IMR-90 (cell line): ENCODE measurements around the gene TACC2. TPM values are rescaled to one million over a fixed set of nuclear protein-coding genes. Genes with fewer than 3 reads are reported as not detected.

Experiments
- ATAC-seq: fragments of 200-7000 bp; cut with Tn5 transposase; 2 replicates; pipeline ENCODE4 v1.9.1; 2020; ENCODE audit warnings: low read depth, mild to moderate bottlenecking, moderate library complexity
- BruUV-seq: library from RNA; stranded (reverse); fragments of 400-500 nt; replicated peaks from 2 replicates; lab custom pipeline; 2021; lab: Mats Ljungman, UMichigan
- CTCF ChIA-PET: fragments of 300-600 bp; formaldehyde crosslinking; extraction: SDS; loops from one replicate; lab custom pipeline; 2021; ENCODE audit warnings: antibody characterized with exemption; lab: Yijun Ruan, JAX
- POLR2A ChIA-PET: fragments of 300-600 bp; sonication (Branson Sonifier 250); formaldehyde crosslinking; loops from one replicate; lab custom pipeline; 2022; ENCODE audit warnings: antibody characterized with exemption; ENCODE audit not compliant: unreplicated experiment; lab: Charles Lee
- DNase-seq: peaks from one replicate; pipeline ENCODE4 v3.0.0; 2013
- H2AFZ ChIP-seq: replicated peaks from 2 replicates; pipeline ENCODE3; 2013; ENCODE audit warnings: low read length, mild to moderate bottlenecking; ENCODE audit not compliant: poor library complexity
- H2AK5ac ChIP-seq: 2 replicates; pipeline ENCODE4 v1.6.1; 2013; ENCODE audit warnings: low read depth, low read length, inconsistent platforms
- H2AK9ac ChIP-seq: replicated peaks from 2 replicates; pipeline ENCODE3; 2013; ENCODE audit warnings: mild to moderate bottlenecking, low read depth, low read length, moderate library complexity; ENCODE audit not compliant: poor library complexity
- H2BK120ac ChIP-seq: 2 replicates; pipeline ENCODE4 v1.6.1; 2013; ENCODE audit warnings: low read depth, low read length, inconsistent platforms
- H2BK15ac ChIP-seq: 3 replicates; pipeline ENCODE4 v1.6.1; 2013; ENCODE audit warnings: low read depth, low read length, inconsistent platforms
- H2BK20ac ChIP-seq: 2 replicates; pipeline ENCODE4 v1.6.1; 2013; ENCODE audit warnings: low read depth, mild to moderate bottlenecking, inconsistent platforms, low read length, moderate library complexity
- H2BK5ac ChIP-seq: 2 replicates; pipeline ENCODE4 v1.6.1; 2013; ENCODE audit warnings: mild to moderate bottlenecking, low read depth, low read length, inconsistent platforms; ENCODE audit not compliant: poor library complexity, severe bottlenecking
- H3K14ac ChIP-seq: replicated peaks from 2 replicates; pipeline ENCODE4 v1.6.1; 2013; ENCODE audit warnings: low read depth, low read length, inconsistent platforms
- H3K18ac ChIP-seq: 2 replicates; pipeline ENCODE4 v1.6.1; 2013; ENCODE audit warnings: low read depth, low read length, control low read depth
- H3K23ac ChIP-seq: 2 replicates; pipeline ENCODE4 v1.6.1; 2013; ENCODE audit warnings: low read depth, low read length, inconsistent platforms
- H3K27ac ChIP-seq: 2 replicates; pipeline ENCODE4 v1.5.1; 2013; ENCODE audit warnings: mild to moderate bottlenecking, control low read depth, low read length; ENCODE audit not compliant: insufficient read depth
- H3K27me3 ChIP-seq: 2 replicates; pipeline ENCODE4 v1.6.1; 2013; ENCODE audit warnings: low read length; ENCODE audit not compliant: control insufficient read depth, insufficient read depth
- H3K36me3 ChIP-seq: 2 replicates; pipeline ENCODE4 v1.6.1; 2013; ENCODE audit warnings: low read length, mixed read lengths; ENCODE audit not compliant: control insufficient read depth, insufficient read depth
- H3K4ac ChIP-seq: 2 replicates; pipeline ENCODE4 v1.6.1; 2013; ENCODE audit warnings: low read depth, low read length, inconsistent platforms
- H3K4me1 ChIP-seq: 2 replicates; pipeline ENCODE4 v1.6.1; 2013; ENCODE audit warnings: low read length, mixed read lengths; ENCODE audit not compliant: control insufficient read depth, insufficient read depth
- H3K4me2 ChIP-seq: 2 replicates; pipeline ENCODE4 v1.6.1; 2013; ENCODE audit warnings: low read depth, mild to moderate bottlenecking, control low read depth, low read length, moderate library complexity
- H3K4me3 ChIP-seq: 2 replicates; pipeline ENCODE4 v1.5.1; 2013; ENCODE audit warnings: low read depth, mild to moderate bottlenecking, control low read depth, low read length, moderate library complexity; ENCODE audit not compliant: insufficient read depth
- H3K56ac ChIP-seq: 2 replicates; pipeline ENCODE4 v1.6.1; 2013; ENCODE audit warnings: low read length, inconsistent platforms; ENCODE audit not compliant: insufficient read depth; ENCODE audit errors: extremely low read depth
- H3K79me1 ChIP-seq, 2 experiments: 2 replicates each; pipeline ENCODE4 v1.6.1; 2013; ENCODE audit warnings: low read length in 2 of 2, inconsistent platforms in 1 of 2, low read depth in 1 of 2
- H3K9ac ChIP-seq: 2 replicates; pipeline ENCODE4 v1.6.1; 2013; ENCODE audit warnings: low read depth, low read length, control low read depth
- H3K9me1 ChIP-seq: 2 replicates; pipeline ENCODE4 v1.6.1; 2013; ENCODE audit warnings: low read length, inconsistent platforms; ENCODE audit not compliant: insufficient read depth
- H3K9me3 ChIP-seq: 2 replicates; pipeline ENCODE4 v1.6.1; 2013; ENCODE audit warnings: low read length; ENCODE audit not compliant: control insufficient read depth, insufficient read depth
- H4K20me1 ChIP-seq: 2 replicates; pipeline ENCODE4 v1.6.1; 2013; ENCODE audit warnings: low read length, inconsistent platforms; ENCODE audit not compliant: insufficient read depth
- H4K5ac ChIP-seq: 2 replicates; pipeline ENCODE4 v1.6.1; 2013; ENCODE audit warnings: mild to moderate bottlenecking, low read depth, low read length, control low read depth
- H4K8ac ChIP-seq, 2 experiments: 2 replicates each; pipeline ENCODE4 v1.6.1; 2013; ENCODE audit warnings: low read depth in 2 of 2, low read length in 2 of 2, control low read depth in 1 of 2, inconsistent platforms in 1 of 2
- H4K91ac ChIP-seq: 2 replicates; pipeline ENCODE4 v1.6.1; 2013; ENCODE audit warnings: low read depth, low read length, inconsistent platforms; ENCODE audit not compliant: insufficient read depth
- BHLHE40 ChIP-seq: fragments of 150-350 bp; IDR thresholded peaks from 2 replicates; pipeline ENCODE4 v1.6.1; 2016; ENCODE audit warnings: mild to moderate bottlenecking, low read depth, low read length
- CEBPB ChIP-seq: IDR thresholded peaks from 2 replicates; pipeline ENCODE4 v1.6.1; 2012; ENCODE audit warnings: low read depth, low read length, improper control_type of control experiment
- CHD1 ChIP-seq: IDR thresholded peaks from 2 replicates; pipeline ENCODE4 v1.6.1; 2012; ENCODE audit warnings: low read depth, low read length, improper control_type of control experiment
- FOS ChIP-seq: fragments of 150-350 bp; IDR thresholded peaks from 2 replicates; pipeline ENCODE4 v1.6.1; 2016; ENCODE audit warnings: low read depth, low read length
- MAFK ChIP-seq: IDR thresholded peaks from 2 replicates; pipeline ENCODE4 v1.6.1; 2012; ENCODE audit warnings: low read depth, low read length, improper control_type of control experiment
- MAZ ChIP-seq: IDR thresholded peaks from 2 replicates; pipeline ENCODE4 v1.6.1; 2012; ENCODE audit warnings: low read depth, mild to moderate bottlenecking, low read length, improper control_type of control experiment, moderate library complexity, borderline replicate concordance
- MXI1 ChIP-seq: IDR thresholded peaks from 2 replicates; pipeline ENCODE4 v1.6.1; 2012; ENCODE audit warnings: low read depth, mild to moderate bottlenecking, low read length, moderate library complexity, borderline replicate concordance
- NFE2L2 ChIP-seq: fragments of 150-350 bp; IDR thresholded peaks from 2 replicates; pipeline ENCODE4 v1.6.1; 2016; ENCODE audit warnings: low read depth, mild to moderate bottlenecking, low read length
- POLR2A ChIP-seq: IDR thresholded peaks from 2 replicates; pipeline ENCODE4 v1.6.1; 2012; ENCODE audit warnings: mild to moderate bottlenecking, low read depth, low read length
- RAD21 ChIP-seq: IDR thresholded peaks from 2 replicates; pipeline ENCODE4 v1.6.1; 2012; ENCODE audit warnings: low read length, improper control_type of control experiment
- RCOR1 ChIP-seq: IDR thresholded peaks from 2 replicates; pipeline ENCODE4 v1.6.1; 2012; ENCODE audit warnings: mild to moderate bottlenecking, low read length, improper control_type of control experiment; ENCODE audit not compliant: insufficient replicate concordance
- RFX5 ChIP-seq: IDR thresholded peaks from 2 replicates; pipeline ENCODE4 v1.8.0; 2012; ENCODE audit warnings: low read depth, mild to moderate bottlenecking, low read length, moderate library complexity
- SMC3 ChIP-seq: fragments of 150-350 bp; IDR thresholded peaks from 2 replicates; pipeline ENCODE4 v1.6.1; 2016; ENCODE audit warnings: low read depth, mild to moderate bottlenecking, antibody characterized with exemption, low read length, moderate library complexity
- WGBS, 2 experiments: methylation state at CpG; one replicate each; pipeline versions ENCODE4 v1.1.5 to v1.1.7; 2013; ENCODE audit warnings: missing lambda C conversion rate in 2 of 2; ENCODE audit not compliant: insufficient read length in 1 of 2; ENCODE audit errors: extremely low coverage in 2 of 2; 5-methylcytosine and 5-hydroxymethylcytosine counted together
- dilution Hi-C: fragments of 300-500 bp; cut with HindIII; formaldehyde crosslinking; loops from one replicate; pipeline ENCODE4 v1.14.3; 2018; ENCODE audit warnings: low sequenced_read_pairs; ENCODE audit not compliant: unreplicated experiment
- in situ Hi-C: fragments of 300-500 bp; cut with MboI; formaldehyde crosslinking; loops from 3 replicates; pipeline ENCODE4 v1.14.3; 2019; ENCODE audit warnings: low sequenced_read_pairs, inconsistent platforms, mixed read lengths
- intact Hi-C: fragments of 100-400 bp; cut with micrococcal nuclease; formaldehyde crosslinking; loops from 2 replicates; pipeline ENCODE4 v1.10.0; 2022
- polyA plus RNA-seq, 3 experiments: library from polyadenylated mRNA; depleted of rRNA; stranded (reverse); fragments of >200 nt; gene quantifications; 2 replicates each; pipeline ENCODE4 v1.2.3, GENCODE V29; 2012; ENCODE audit warnings: low replicate concordance in 1 of 3
- total RNA-seq: library from RNA; depleted of rRNA; stranded (reverse); fragments of >200 nt; gene quantifications from 2 replicates; pipeline ENCODE4 v1.2.3, GENCODE V29; 2012
- TF ChIP-seq, protein P1 (sequence below): conservative IDR thresholded peaks from 2 replicates; pipeline ENCODE4 v1.5.1; 2012; ENCODE audit warnings: mild to moderate bottlenecking, low read depth, low read length, improper control_type of control experiment
- TF ChIP-seq, protein P2 (sequence below): fragments of 150-350 bp; IDR thresholded peaks from 2 replicates; pipeline ENCODE4 v1.6.1; 2017; ENCODE audit warnings: mild to moderate bottlenecking, antibody characterized with exemption, low read length, low read depth
- TF ChIP-seq, protein P3 (sequence below): fragments of 150-350 bp; IDR thresholded peaks from 2 replicates; pipeline ENCODE4 v1.6.1; 2016; ENCODE audit warnings: low read depth, mild to moderate bottlenecking, low read length, moderate library complexity, borderline replicate concordance

TACC2 gene
- total and polyA plus RNA-seq, 2 of the 4 experiments (the other 2 are of a cell fraction), result 2.9 to 15.4 TPM

DNA sequence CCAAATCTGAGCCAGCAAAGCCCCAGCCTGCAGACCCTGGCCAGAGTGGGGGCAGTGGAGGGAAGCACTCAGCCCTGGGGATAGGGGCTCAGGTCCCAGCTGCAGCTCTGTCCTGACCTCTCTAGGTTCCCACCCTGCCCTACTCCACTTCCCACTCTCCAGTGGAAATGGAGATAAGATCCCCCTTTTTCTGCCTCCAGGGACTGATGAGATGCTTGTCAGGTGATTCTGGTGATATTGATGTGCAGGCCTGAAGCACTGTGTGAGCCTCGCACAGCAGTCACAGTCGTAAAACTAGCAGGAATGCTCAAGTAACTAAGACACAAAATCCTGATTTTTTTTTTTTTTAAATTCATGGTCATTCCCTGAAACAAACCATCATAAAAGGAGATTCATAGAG is 227.1 kb downstream of the TACC2 start:
- intact Hi-C loops, result no loop called here
- CTCF ChIA-PET, result no interaction called here
- no peak overlapping the region for H3K14ac ChIP-seq

More for the DNA sequence above, 227.1 kb downstream of the TACC2 start:
- no peak for DNase-seq
- H3K9me3 ChIP-seq, result no peaks in the 10 kb centered on the region
- no peak overlapping the region for H3K18ac ChIP-seq
- H2AK5ac ChIP-seq, result no peak overlapping the region
- ATAC-seq, result no peak
- H4K8ac ChIP-seq, result no peak overlapping the region
- no peak overlapping the region for H3K9ac ChIP-seq
- BruUV-seq, result no TSS peak
- H3K79me1 ChIP-seq, result no peaks in the 10 kb centered on the region; a peak in 2 of 4 replicates
- H3K4me2 ChIP-seq, result no peak overlapping the region
- no peak overlapping the region for H3K23ac ChIP-seq
- no peak overlapping the region for H4K91ac ChIP-seq
- no peak overlapping the region for H3K4me3 ChIP-seq
- TF ChIP-seq NFE2L2 (no peak), SMC3 (no peak), RCOR1 (no peak), POLR2A (no peak), RFX5 (no peak), RAD21 (no peak), CEBPB (no peak), CHD1 (no peak), MAZ (no peak), FOS (no peak), MXI1 (no peak), MAFK (no peak), BHLHE40 (no peak)
- TF ChIP-seq, protein P1, sequence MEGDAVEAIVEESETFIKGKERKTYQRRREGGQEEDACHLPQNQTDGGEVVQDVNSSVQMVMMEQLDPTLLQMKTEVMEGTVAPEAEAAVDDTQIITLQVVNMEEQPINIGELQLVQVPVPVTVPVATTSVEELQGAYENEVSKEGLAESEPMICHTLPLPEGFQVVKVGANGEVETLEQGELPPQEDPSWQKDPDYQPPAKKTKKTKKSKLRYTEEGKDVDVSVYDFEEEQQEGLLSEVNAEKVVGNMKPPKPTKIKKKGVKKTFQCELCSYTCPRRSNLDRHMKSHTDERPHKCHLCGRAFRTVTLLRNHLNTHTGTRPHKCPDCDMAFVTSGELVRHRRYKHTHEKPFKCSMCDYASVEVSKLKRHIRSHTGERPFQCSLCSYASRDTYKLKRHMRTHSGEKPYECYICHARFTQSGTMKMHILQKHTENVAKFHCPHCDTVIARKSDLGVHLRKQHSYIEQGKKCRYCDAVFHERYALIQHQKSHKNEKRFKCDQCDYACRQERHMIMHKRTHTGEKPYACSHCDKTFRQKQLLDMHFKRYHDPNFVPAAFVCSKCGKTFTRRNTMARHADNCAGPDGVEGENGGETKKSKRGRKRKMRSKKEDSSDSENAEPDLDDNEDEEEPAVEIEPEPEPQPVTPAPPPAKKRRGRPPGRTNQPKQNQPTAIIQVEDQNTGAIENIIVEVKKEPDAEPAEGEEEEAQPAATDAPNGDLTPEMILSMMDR, result no peak
- TF ChIP-seq, protein P2, sequence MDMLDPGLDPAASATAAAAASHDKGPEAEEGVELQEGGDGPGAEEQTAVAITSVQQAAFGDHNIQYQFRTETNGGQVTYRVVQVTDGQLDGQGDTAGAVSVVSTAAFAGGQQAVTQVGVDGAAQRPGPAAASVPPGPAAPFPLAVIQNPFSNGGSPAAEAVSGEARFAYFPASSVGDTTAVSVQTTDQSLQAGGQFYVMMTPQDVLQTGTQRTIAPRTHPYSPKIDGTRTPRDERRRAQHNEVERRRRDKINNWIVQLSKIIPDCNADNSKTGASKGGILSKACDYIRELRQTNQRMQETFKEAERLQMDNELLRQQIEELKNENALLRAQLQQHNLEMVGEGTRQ, result no peak
- TF ChIP-seq, protein P3, sequence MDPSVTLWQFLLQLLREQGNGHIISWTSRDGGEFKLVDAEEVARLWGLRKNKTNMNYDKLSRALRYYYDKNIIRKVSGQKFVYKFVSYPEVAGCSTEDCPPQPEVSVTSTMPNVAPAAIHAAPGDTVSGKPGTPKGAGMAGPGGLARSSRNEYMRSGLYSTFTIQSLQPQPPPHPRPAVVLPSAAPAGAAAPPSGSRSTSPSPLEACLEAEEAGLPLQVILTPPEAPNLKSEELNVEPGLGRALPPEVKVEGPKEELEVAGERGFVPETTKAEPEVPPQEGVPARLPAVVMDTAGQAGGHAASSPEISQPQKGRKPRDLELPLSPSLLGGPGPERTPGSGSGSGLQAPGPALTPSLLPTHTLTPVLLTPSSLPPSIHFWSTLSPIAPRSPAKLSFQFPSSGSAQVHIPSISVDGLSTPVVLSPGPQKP, result no peak
- dilution Hi-C loops (no loop called here), in situ Hi-C loops (no loop called here)
- no peaks in the 10 kb centered on the region for H3K4me1 ChIP-seq
- no peak overlapping the region for H3K4ac ChIP-seq
- POLR2A ChIA-PET, result no interaction called here
- H3K56ac ChIP-seq, result no peak overlapping the region
- peaks cover 6% of the 10 kb centered on the region; the same call in 1 of the 2 replicates for H3K9me1 ChIP-seq
- H4K20me1 ChIP-seq, result no peaks in the 10 kb centered on the region
- no peak overlapping the region for H4K5ac ChIP-seq
- no peak overlapping the region for H2AFZ ChIP-seq
- no CpG with 5 or more reads among the region's 2 CpGs for WGBS, 2 experiments
- no peak overlapping the region for H2BK120ac ChIP-seq
- no peak overlapping the region for H2BK5ac ChIP-seq
- no peaks in the 10 kb centered on the region for H3K27me3 ChIP-seq
- peaks cover 22% of the 10 kb centered on the region for H3K36me3 ChIP-seq
- no peak overlapping the region for H3K27ac ChIP-seq
- H2BK15ac ChIP-seq, result no peak overlapping the region
- no peak overlapping the region for H2AK9ac ChIP-seq
- H2BK20ac ChIP-seq, result no peak overlapping the region
